ENCODE data around the gene COL23A1. TPM values are rescaled to one million over a fixed set of nuclear protein-coding genes. Genes with fewer than 3 reads are reported as not detected.

The COL23A1 gene
- total and polyA plus RNA-seq, 2 experiments from 2014 or later: 4.8 to 8.2 TPM

- Histone ChIP-seq H4K20me1 (replicated peaks; ENCODE audit: insufficient read depth) (no peaks in the 10 kb centered on the region), H2AFZ (no peak overlapping the region), H3K79me2 (replicated peaks; ENCODE audit: insufficient read depth) (no peaks in the 10 kb centered on the region), H3K9me2 (ENCODE audit: insufficient read depth) (no peaks in the 10 kb centered on the region), H3K4me2 (no peak overlapping the region), H3K4me3 (no peak overlapping the region), H3K4me1 (ENCODE audit: insufficient read depth) (no peaks in the 10 kb centered on the region), H3K36me3 (ENCODE audit: insufficient read depth) (no peaks in the 10 kb centered on the region), H3K27ac (ENCODE audit: low read depth) (no peak overlapping the region), H3F3A (replicated peaks; ENCODE audit: low read depth) (no peaks in the 10 kb centered on the region), H3K27me3 (ENCODE audit: insufficient read depth) (no peaks in the 10 kb centered on the region)
- no peak overlapping the region for H3K27ac Mint-ChIP-seq
- H3K4me1 Mint-ChIP-seq: peaks cover 35% of the 10 kb centered on the region
- DNase-seq (ENCODE audit: low spot score) (no peak), ATAC-seq (no peak)
- TF ChIP-seq NANOG (IDR thresholded peaks at IDR 0.05; ENCODE audit: borderline replicate concordance) (no peak), ZNF114 (CRISPR knock-in tag; IDR thresholded peaks at IDR 0.05) (no peak), EZH2 (IDR thresholded peaks at IDR 0.05; ENCODE audit: low read depth, unreplicated experiment) (no peak), CTCF (conservative IDR thresholded peaks at IDR 0.05; ENCODE audit: low read depth in 2 of 2) (no peak), ZNF462 (CRISPR knock-in tag; IDR thresholded peaks at IDR 0.05) (no peak), ETS1 (IDR thresholded peaks at IDR 0.05) (no peak), JUNB (IDR thresholded peaks at IDR 0.05; ENCODE audit: unreplicated experiment) (no peak)
- H3K4me3 Mint-ChIP-seq: no peak overlapping the region; the same call in 2 of the 3 replicates
- peaks cover 7% of the 10 kb centered on the region for H3K27me3 Mint-ChIP-seq (ENCODE audit: insufficient read depth, low read depth, poor library complexity)
- no peaks in the 10 kb centered on the region for H3K36me3 Mint-ChIP-seq (ENCODE audit: low read depth)
- no peaks in the 10 kb centered on the region; the same call in 2 of the 3 replicates for H3K9me3 Mint-ChIP-seq
Observed at GRCh38 chr5:178469975-178470759, 120.0 kb downstream of the COL23A1 start.

All from GM23338 (cell line).